GM18907 (cell line): ENCODE results near the gene PDGFD.
"Not testable (repeated sequence)": the region's sequence is repeated elsewhere in the genome, so short reads cannot be mapped to it uniquely, and the experiment has no call there.

ENCODE experiments used
- ATAC-seq: cut with Tn5 transposase; IDR thresholded peaks from one replicate; pipeline ENCODE4 v1.9.1; 2021; ENCODE audit warnings: mild to moderate bottlenecking, moderate library complexity; ENCODE audit not compliant: unreplicated experiment

The PDGFD gene

DNA sequence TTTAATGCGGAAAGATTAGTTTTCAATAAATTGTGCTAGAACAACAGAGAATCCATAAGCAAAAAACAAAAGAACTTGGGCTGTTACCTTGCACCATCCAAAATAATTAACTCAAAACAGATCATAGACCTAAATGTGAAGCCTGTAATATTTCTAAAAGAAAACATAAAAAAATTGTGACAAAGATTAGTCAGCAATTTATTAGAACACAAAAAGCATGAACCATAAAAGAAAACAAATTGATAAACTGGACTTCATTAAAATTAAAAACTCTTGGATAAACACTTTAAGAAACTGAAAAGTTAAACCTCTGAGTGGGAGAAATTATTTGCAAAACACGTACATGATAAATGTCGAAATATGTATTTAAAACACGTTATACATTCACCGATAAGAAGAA lies 106.0 kb downstream of the PDGFD start:
- ATAC-seq = no peak

- no peak for ATAC-seq
Observed at GRCh38 chr11:104055596-104055995, 108.4 kb downstream of the PDGFD start.

DNA sequence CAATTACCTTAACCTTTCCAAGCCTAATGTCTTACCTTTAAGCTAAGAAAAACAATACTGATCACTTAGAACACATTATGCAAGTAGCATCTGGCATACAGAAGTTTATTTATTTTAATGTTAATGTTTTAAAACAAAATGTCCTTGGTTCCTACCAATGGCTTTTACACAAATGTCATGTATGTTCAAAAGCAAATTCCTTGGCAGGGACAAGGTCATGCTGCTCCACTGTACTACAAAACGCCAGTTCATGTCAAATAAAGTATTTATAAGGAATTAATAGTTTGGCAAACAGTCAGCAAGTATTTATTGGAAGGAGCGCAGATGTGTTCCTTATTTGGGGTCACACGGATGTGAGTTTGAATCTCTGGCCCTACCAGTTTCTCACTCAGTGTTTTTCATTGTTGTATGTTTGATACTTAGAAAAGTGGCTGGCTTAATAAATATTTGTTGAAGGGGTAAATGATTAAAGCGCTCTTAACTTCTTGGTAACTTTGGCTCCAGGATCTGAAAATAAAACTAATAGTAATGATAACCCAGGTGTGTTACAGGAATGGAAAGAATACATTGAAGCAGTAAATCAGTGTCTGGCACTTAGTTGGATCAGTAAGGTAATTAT lies 108.9 kb downstream of the PDGFD start:
- no peak for ATAC-seq

GRCh38 chr11:104053743-104054478 lies 110.0 kb downstream of the PDGFD start:
- no peak for ATAC-seq

- ATAC-seq = no peak
Observed at GRCh38 chr11:104051778-104052177, 112.2 kb downstream of the PDGFD start.

DNA sequence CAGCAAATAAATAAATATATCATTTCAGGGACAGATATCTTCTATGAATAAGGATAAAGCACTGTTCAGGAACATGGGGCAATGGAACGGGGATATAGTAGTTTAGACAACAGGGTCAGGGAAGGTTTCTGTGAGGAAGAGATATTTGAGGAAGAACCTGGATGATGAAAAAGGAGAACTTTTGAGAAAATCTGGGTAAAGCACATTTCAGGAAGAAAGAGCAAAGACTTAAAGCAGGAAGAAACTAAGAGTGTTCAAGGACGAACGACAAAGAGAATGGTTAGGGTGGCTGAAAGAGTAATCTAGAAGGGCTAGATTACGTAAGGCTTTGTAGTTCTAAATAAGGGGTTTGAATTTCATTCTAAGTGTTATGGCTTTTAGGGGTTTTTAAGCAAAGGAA lies 114.8 kb downstream of the PDGFD start:
- ATAC-seq = no peak

DNA sequence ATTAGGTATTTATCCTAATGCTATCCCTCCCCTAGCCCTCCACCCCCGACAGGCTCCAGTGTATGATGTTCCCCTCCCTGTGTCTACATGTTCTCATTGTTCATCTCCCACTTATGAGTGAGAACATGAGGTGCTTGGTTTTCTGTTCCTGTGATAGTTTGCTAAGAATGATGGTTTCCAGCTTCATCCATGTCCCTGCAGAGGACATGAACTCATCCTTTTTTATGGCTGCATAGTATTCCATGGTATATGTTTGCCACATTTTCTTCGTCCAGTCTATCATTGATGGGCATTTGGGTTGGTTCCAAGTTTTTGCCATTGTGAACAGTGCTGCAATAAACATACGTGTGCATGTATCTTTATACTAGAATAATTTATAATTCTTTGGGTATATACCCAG lies 117.1 kb downstream of the PDGFD start:
- ATAC-seq = not testable (repeated sequence)

DNA sequence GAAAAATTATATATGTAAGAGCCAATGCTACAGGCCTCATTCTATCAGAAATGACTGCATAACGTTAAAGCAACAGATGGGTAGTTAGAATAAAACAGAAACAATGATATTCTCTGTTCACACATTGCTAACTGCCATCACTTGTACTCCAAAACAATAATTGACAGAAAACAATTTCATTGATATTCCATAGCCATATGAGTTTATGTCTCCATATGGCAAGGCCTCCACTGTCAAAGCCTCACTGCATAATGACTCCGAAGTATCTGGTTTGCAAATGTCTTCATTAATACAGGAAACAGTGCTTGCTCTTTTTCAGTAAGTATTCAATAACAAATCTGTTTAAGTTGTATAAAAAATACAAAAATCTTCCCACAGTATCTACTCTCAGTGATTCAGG lies 117.6 kb downstream of the PDGFD start:
- ATAC-seq = no peak

DNA sequence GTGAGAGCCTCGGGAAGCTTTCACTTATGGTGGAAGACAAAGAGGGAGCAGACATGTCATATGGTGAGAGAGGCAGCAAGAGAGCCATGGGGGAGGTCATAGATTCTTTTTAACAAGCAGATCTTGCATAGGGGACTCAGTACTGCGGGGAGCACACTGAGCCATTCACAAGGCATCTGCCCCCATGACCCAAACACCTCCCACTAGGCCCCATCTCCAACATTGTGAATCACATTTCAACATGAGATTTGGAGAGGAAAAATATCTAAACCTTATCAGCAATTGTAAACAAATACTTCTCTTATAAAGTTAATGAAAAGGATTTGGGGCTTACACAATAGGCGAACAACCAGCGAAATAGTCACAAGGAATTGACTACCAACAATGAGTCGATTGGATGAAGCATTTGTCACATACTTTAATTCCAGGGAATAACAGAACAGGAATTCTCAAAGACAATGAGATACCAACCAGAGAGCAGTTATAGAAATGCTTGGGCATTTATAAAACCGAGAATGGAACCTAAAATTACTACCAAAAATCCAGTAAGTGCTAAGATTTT lies 120.2 kb downstream of the PDGFD start:
- no peak for ATAC-seq

GRCh38 chr11:104043142-104043541 lies 120.8 kb downstream of the PDGFD start:
- no peak for ATAC-seq

- no peak for ATAC-seq
Observed at GRCh38 chr11:104041792-104042191, 122.2 kb downstream of the PDGFD start.

DNA sequence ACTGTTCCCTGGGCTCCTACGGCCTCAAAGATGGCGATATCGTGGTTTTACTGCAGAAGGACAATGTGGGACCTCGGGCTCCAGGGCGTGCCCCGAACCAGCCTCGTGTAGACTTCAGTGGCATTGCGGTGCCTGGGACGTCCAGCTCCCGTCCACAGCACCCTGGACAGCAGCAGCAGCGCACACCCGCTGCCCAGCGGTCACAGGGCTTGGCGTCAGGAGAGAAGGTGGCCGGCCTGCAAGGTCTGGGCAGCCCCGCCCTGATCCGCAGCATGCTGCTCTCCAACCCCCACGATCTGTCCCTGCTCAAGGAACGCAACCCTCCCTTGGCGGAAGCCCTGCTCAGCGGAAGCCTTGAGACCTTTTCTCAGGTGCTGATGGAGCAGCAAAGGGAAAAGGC lies 127.0 kb downstream of the PDGFD start:
- ATAC-seq = no peak

DNA sequence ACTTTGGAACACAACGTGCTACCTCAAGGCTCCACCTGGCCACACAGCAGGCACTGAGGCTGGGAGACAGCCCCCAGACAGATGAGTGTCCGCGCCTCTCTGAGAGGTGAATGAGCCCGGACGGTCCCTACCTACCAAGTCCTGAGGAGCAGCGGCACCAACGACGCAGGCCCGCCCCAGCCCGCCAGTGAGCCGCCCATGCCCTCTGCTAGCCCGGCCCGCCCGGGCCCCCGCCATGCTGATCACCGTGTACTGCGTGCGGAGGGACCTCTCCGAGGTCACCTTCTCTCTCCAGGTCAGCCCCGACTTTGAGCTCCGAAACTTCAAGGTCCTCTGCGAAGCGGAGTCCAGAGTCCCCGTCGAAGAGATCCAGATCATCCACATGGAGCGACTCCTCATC lies 127.4 kb downstream of the PDGFD start, which contains the start of gene DDI1:
DDI1 (plus strand) TSS at position 53 of the 400 bp plus-strand sequence; CDS start at position 236, 183 bp downstream.
- no peak for ATAC-seq

DNA sequence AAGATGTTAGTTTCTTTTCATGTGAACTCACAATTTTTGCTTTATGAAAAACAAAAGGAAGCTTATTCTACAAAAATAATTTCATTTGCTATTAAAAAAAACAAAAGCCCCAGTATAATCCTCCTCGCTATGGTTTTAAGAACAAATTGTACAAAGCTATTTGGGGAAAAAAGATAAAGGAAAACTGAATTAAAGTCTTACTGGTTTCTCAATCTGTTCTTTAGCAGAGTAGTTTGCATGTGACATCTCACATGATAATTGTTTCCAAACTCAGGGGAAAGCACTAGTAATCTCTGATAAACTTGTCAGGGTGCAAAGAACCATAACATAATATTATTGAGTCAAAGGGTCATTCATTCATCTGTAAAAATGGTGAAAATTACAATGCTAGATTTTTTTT lies 130.4 kb downstream of the PDGFD start:
- ATAC-seq = no peak

GRCh38 chr11:104033134-104033533 lies 130.8 kb downstream of the PDGFD start:
- no peak for ATAC-seq

- ATAC-seq = no peak
Observed at GRCh38 chr11:104028476-104029263, 135.3 kb downstream of the PDGFD start.

DNA sequence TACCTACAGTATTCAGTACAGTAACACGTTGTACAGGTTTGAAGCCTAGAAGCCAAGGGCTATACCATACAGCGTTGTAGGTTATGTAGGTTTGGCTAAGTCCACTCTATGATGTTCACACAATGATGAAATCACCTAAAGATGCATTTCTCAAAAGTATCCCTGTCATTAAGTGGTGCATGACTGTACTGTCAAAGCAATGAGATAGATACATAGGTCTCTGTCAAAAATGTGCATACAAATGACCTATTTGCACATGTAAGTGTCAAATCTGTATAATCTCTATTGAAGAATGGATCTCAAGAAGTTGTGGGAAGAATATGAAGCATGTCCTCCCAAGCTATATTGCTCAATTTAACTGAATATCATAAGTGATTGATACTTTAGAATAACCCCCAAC lies 139.4 kb downstream of the PDGFD start:
- ATAC-seq = no peak

GRCh38 chr11:104015649-104016415 lies 148.1 kb downstream of the PDGFD start:
- ATAC-seq = peak; percentile 88

GRCh38 chr11:104011044-104011443 lies 152.9 kb downstream of the PDGFD start:
- no peak for ATAC-seq

- no peak for ATAC-seq
Observed at GRCh38 chr11:104009744-104010143, 154.2 kb downstream of the PDGFD start.
